GM12864 (cell line): ENCODE results near the gene AOAH.

Source experiments
- DNase-seq: peaks from one replicate; pipeline ENCODE4 v3.0.0-alpha.2; 2011; ENCODE audit warnings: low read depth
- H3K4me3 ChIP-seq: 2 replicates; pipeline ENCODE4 v1.5.1; 2011; ENCODE audit warnings: mild to moderate bottlenecking, low read depth, low read length, control low read depth
- TF ChIP-seq, protein P1 (sequence below): IDR thresholded peaks from 2 replicates; pipeline ENCODE4 v1.5.1; 2011; ENCODE audit warnings: low read depth, mild to moderate bottlenecking, moderate library complexity, low read length, control low read depth, inconsistent platforms; ENCODE audit errors: missing control alignments

The AOAH gene

GRCh38 chr7:36684954-36685353 is 39.3 kb downstream of the AOAH start:
- TF ChIP-seq, protein P1, sequence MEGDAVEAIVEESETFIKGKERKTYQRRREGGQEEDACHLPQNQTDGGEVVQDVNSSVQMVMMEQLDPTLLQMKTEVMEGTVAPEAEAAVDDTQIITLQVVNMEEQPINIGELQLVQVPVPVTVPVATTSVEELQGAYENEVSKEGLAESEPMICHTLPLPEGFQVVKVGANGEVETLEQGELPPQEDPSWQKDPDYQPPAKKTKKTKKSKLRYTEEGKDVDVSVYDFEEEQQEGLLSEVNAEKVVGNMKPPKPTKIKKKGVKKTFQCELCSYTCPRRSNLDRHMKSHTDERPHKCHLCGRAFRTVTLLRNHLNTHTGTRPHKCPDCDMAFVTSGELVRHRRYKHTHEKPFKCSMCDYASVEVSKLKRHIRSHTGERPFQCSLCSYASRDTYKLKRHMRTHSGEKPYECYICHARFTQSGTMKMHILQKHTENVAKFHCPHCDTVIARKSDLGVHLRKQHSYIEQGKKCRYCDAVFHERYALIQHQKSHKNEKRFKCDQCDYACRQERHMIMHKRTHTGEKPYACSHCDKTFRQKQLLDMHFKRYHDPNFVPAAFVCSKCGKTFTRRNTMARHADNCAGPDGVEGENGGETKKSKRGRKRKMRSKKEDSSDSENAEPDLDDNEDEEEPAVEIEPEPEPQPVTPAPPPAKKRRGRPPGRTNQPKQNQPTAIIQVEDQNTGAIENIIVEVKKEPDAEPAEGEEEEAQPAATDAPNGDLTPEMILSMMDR, result no peak
- no peak for DNase-seq
- H3K4me3 ChIP-seq, result no peak overlapping the region

DNA sequence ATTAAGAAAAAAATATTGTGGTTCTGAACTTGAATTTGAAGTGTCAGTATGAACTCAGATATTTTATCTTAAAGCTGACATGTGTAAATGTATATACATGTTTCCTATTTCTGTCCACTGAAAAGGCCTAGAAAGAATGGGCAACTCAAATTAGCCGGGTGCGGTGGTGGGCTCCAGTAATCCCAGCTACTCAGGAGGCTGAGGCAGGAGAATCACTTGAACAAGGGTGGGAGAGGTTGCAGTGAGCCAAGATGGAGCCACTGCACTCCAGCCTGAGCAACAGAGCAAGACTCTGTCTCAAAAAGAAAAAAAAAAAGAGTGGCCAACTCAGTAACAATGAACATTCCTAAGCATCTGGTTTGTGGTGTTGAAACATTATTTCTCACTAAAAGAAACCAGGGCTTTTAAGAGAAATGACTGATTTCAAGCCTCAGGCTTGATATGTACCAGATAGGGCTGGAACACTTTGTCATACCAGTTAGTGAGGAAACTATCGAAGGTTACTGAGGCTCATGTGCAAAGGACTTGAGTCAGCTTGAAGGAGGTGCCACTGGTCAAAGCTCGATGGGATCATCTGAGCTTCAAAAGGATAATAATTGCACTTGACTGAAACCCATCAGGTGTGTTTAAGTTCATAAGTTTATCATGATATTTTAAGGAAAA is 40.5 kb downstream of the AOAH start:
- TF ChIP-seq, protein P1, result no peak
- no peak overlapping the region for H3K4me3 ChIP-seq
- DNase-seq, result no peak

GRCh38 chr7:36683111-36683510 is 41.2 kb downstream of the AOAH start:
- H3K4me3 ChIP-seq, result no peak overlapping the region
- no peak for DNase-seq
- TF ChIP-seq, protein P1, result no peak

- H3K4me3 ChIP-seq, result no peak overlapping the region
- TF ChIP-seq, protein P1, result no peak
- DNase-seq, result no peak
These were observed 42.2 kb downstream of the AOAH start for GRCh38 chr7:36682102-36682501.

- TF ChIP-seq, protein P1, result no peak
- no peak overlapping the region for H3K4me3 ChIP-seq
- no peak for DNase-seq
These were observed 46.4 kb downstream of the AOAH start for GRCh38 chr7:36677769-36678437.

- TF ChIP-seq, protein P1, result no peak
- DNase-seq, result no peak
- H3K4me3 ChIP-seq, result no peak overlapping the region
These were observed 50.6 kb downstream of the AOAH start for GRCh38 chr7:36673703-36674102.

DNA sequence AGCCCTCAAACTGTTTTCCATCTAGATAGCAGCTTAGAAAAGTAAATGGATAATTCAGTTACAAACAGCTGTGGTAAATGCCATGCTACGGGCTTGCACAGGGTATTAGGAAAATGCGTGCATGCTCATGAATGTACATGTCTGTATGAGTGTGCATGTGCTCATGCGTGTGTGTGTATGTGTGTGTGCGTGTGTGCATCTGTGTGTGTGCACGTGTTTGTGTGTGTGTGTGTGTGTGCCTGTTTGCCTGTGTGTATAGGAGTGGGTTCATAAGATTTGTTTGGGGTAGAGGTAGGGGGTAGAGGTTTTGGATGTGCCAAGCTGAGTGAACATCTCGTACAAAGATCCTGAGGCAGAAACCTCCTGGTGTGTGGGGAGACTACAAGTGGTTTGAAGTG is 52.9 kb downstream of the AOAH start:
- no peak overlapping the region for H3K4me3 ChIP-seq
- DNase-seq, result no peak
- TF ChIP-seq, protein P1, result no peak
